Spleen (tissue), 7 donors: Measurements from ENCODE around the gene MBNL1.

Source experiments
- POLR2A ChIP-seq, 3 donors: fragments of 450-650 bp; IDR thresholded peaks; one replicate each; pipeline ENCODE4 v1.5.1; 2017; ENCODE audit warnings: antibody characterized with exemption in 3 of 3, mild to moderate bottlenecking in 1 of 3
- TF ChIP-seq, protein P1 (sequence below), 11 experiments: fragments of 200-600 bp in 7 of 11; fragments of 450-650 bp in 4 of 11; sonication (generic) in 4 of 11; IDR thresholded peaks in 8 of 11; conservative IDR thresholded peaks in 3 of 11; 1 replicate in 7 of 11; 2 replicates in 4 of 11; pipeline versions ENCODE4 v1.4.0 to v1.8.0; 2016 to 2021; ENCODE audit warnings: antibody characterized with exemption in 11 of 11, inconsistent platforms in 4 of 11, mild to moderate bottlenecking in 1 of 11
- donor health status: DM: no; HTN: no; CAD: no; lungs with moderate emphysema.
- donor health status: DM: no; HTN: no; CAD: no.
- donor health status: DM: no; HTN: no; CAD: no.

DNA sequence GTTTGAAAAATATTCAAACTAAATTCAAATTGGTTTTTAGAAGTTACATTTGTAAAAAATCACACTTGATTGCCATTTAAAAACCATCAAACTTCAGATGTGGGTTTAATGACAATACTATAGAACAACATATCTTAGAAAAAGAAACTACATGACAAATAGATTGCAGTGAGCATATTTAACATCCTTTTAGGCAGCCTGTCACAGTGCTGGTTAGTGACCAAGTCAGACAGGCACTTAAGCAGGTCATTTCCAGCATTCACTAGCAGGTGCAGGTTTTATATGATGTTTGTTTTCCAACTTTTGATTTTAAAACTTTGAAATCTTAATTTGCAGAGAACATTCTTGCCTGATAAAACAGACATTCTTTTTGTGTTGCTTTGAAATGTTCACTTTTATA lies 115.7 kb downstream of the MBNL1 start:
- no peak for TF ChIP-seq POLR2A (IDR thresholded peaks at IDR 0.05)
- TF ChIP-seq, protein P1, sequence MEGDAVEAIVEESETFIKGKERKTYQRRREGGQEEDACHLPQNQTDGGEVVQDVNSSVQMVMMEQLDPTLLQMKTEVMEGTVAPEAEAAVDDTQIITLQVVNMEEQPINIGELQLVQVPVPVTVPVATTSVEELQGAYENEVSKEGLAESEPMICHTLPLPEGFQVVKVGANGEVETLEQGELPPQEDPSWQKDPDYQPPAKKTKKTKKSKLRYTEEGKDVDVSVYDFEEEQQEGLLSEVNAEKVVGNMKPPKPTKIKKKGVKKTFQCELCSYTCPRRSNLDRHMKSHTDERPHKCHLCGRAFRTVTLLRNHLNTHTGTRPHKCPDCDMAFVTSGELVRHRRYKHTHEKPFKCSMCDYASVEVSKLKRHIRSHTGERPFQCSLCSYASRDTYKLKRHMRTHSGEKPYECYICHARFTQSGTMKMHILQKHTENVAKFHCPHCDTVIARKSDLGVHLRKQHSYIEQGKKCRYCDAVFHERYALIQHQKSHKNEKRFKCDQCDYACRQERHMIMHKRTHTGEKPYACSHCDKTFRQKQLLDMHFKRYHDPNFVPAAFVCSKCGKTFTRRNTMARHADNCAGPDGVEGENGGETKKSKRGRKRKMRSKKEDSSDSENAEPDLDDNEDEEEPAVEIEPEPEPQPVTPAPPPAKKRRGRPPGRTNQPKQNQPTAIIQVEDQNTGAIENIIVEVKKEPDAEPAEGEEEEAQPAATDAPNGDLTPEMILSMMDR (IDR thresholded peaks at IDR 0.05 in 8 of 11, conservative IDR thresholded peaks at IDR 0.05 in 3 of 11): no peak
